GM18507 (cell line): ENCODE data around the gene BMPR1A.
A peak's percentile ranks its signal among the peaks of the same experiment; 100 is the strongest.
"Not testable (repeated sequence)": the region's sequence is repeated elsewhere in the genome, so short reads cannot be mapped to it uniquely, and the experiment has no call there.

ENCODE experiments used
- DNase-seq: peaks from one replicate; pipeline ENCODE4 v3.0.0; 2011; ENCODE audit warnings: low read depth; ENCODE audit not compliant: insufficient read length; ENCODE audit errors: extremely low spot score
- FAIRE-seq: peaks from 2 replicates; lab custom pipeline; 2011; peaks lifted over from hg19 to GRCh38; lab: Jason Lieb, UNC

BMPR1A gene

DNA sequence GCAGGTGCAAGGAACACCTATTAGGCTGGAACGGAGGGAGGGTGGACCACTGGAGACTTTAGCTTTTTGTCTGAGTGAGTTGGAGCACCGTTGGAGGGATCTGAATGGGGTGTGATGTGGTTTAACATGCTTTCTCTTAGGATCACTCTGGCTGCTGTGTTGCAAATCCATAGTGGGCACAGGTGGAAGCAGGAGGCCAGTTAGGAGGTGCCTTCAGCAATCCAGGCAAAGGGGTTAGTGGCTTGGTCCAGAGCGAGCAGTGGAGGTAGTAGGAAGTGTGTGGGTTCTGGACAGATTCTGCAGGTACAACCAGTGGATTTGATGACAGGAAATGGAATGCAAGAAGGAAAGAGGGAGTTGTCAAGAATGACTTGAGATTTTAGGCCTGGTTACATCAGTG, 106.0 kb downstream of the BMPR1A start:
- FAIRE-seq (no peak), DNase-seq (no peak)

DNA sequence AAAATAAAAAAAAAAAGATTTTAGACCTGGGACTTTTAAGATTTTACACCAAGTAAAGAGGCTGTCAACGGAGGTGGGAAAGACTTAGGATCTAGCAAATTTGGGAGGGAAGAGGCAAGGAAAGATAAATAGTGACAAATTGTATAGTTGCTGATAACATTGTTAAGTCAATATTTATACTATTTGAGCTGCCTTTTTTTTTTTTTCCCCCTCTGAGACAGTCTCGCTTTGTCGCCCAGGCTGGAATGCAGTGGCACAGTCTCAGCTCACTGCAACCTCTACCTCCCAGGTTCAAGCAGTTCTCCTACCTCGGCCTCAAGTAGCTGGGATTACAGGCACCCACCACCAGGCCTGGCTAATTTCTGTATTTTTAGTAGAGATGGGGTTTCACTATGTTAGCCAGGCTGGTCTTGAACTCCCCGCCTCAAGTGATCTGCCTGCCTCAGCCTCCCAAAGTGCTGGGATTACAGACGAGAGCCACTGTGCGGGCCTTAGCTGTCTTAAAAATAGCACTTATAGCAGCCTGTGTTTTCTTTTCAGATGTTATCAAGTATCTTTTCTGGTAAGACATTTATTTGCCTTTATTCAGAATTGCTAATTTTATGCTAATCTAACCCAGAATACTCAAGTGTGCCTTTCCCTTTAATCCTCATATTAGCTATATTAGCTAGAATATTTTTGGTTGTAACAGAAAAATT, 106.5 kb downstream of the BMPR1A start:
- FAIRE-seq (no peak), DNase-seq (no peak)

DNA sequence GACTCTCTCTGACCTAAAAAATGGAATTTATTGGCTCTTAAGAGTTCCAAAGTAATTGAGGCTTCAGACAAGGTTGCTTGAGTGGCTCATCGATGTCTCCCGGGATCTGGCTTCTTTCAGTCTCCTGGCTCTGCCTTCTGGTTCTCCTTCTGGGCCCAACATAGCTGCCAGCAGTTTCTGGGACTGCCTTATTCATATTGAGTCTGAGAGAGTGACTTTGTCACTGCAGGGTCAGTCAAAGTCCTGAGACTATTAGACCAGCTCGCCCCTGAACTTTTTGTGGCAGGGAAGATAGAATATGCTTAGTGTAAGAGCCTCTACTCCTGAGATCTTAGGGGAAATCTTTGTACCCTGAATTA, 107.0 kb downstream of the BMPR1A start:
- no peak for FAIRE-seq

DNA sequence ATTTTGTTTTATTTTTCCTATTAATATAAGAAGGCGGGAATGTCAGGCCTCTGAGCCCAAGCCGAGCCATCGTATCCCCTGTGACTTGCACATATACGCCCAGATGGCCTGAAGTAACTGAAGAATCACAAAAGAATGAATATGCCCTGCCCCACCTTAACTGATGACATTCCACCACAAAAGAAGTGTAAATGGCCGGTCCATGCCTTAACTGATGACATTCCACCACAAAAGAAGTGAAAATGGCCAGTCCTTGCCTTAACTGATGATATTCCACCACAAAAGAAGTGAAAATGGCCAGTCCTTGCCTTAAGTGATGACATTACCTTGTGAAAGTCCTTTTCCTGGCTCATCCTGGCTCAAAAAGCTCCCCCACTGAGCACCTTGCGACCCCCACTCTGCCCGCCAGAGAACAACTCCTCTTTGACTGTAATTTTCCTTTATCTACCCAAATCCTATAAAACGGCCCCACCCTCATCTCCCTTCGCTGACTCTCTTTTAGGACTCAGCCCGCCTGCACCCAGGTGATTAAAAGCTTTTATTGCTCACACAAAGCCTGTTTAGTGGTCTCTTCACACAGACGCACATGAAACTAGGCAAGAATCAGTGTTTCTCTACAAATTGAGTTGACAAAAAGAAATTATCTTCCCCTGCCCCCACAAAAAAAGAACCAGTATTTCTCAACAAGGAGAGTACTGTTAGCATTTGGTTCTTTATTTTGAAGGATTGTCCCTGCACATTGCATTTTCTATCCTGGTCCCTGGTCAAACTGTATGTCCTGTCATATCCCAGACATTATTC, 108.8 kb downstream of the BMPR1A start:
- not testable (repeated sequence) for DNase-seq, FAIRE-seq

More for the DNA sequence above, 107.0 kb downstream of the BMPR1A start:
- DNase-seq = no peak

DNA sequence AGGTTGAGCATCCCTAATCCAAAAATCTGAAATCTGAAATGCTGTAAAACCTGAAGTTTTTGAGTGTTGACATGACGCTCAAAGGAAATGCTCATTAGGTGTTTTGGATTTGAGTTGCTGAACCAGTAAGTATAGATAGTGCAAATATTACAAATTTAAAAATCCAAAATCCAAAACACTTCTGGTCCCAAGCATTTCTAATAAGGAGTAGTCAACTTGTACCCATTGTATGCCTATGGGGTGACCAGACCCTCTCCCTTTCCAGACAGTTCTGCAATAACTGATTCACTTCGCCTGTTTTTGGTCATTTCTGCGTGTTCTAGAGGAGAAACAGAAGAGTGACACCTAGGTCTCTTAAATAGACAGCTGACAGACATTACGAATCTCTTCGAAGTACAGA, 110.7 kb downstream of the BMPR1A start:
- DNase-seq = no peak
- FAIRE-seq = no peak

DNA sequence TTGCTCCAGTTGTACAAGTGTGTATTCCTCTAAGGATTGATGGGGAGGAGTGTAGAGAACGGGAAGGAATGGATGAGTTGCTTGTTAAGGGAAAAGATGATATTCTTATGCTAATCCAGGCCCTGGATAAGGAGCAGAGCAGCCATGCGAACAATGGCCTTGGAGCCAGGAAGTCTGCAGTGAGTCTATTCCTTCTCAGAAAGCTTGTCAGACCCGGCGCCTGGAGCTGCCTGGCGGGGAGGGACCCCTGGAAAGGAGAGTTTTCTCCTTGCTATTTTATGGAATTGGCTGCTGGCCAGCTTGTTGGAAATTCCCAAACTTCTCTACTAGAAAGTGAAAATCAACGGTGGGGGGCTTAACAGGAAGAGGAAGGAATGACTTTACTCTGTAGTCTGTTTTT, 111.9 kb downstream of the BMPR1A start:
- FAIRE-seq = no peak

DNA sequence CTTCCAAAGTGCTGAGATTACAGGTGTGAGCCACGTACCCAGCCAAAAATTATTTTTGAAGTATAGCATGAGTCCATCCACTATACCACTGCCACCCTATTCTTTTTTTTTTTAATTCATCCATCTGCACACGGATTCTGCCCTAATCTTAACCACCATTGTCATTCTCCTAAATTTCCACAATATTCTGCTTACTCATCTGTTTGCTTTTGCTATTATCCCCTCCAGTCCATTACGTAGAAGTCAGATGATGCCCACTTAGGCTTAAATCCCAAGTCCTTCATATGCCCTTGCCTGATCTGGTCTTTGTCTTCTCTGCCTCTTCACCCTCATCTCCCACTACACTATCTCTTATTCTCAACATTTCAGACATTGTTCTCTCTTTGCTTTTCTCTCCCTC, 114.3 kb downstream of the BMPR1A start:
- DNase-seq (no peak), FAIRE-seq (no peak)

More for the DNA sequence above, 111.9 kb downstream of the BMPR1A start:
- no peak for DNase-seq

DNA sequence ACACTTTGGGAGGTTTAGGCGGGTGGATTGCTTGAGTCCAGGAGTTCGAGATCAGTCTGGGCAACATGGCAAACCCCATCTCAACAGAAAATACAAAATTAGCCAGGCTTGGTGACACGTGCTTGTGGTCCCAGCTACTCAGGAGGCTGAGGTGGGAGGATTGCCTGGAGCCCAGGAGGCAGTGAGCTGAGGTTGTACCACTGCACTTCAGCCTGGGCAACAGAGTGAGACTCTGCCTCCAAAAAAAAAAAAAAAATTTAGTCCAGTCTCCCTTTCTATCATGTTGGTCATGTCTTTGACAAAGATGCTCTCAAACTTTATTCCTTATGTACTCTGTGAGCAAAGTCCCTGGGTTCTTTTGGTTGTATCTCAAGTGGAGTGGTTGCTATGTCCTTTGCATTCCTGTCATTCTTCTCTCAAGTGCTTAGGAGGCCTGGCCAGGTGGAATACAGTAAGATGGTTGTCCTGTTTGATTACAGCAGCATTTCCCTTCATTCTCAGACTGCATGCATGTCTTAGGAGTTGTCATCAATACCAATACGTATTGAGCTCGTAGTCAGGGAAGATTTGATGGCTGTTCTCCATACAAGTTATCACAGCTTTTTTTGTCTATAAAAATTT, 115.3 kb downstream of the BMPR1A start:
- DNase-seq (no peak), FAIRE-seq (no peak)

DNA sequence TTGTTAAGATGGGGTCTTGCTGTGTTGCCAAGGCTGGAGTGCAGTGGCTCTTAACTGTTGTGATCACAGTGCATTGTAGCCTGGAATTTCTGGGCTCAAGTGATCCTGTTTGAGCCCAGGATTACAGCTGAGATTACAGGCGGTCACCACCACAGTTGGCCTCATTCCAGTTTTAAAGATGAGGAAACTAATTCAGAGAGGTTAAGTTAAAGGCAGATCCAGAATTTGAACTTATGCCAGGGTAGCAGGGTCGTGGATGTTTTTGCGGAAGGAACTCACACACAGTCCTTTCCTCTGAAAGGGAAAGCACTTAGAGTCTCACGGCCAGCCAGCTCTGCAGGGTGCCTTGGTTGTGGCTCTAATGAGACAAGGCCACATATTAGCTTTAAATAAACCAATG, 116.3 kb downstream of the BMPR1A start:
- FAIRE-seq (no peak), DNase-seq (no peak)

DNA sequence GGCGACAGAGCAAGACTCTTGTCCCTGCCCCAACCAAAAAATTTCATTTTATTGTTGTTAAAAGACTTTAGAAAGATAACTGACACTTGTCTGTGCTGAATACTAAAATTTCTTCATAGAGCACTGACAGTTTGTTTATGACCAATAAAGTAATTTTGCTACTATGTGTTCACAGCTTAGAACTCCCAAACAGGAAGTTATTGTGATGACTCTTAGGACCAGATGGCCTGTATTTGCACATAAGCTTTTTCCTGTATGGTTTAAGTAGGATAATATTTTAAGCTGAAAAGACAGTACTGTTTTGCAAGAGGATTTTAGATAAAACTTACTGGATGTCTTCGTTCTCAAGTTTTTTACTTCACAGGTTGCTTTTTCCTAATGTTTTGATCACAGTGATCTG, 120.3 kb downstream of the BMPR1A start:
- DNase-seq (no peak), FAIRE-seq (no peak)

DNA sequence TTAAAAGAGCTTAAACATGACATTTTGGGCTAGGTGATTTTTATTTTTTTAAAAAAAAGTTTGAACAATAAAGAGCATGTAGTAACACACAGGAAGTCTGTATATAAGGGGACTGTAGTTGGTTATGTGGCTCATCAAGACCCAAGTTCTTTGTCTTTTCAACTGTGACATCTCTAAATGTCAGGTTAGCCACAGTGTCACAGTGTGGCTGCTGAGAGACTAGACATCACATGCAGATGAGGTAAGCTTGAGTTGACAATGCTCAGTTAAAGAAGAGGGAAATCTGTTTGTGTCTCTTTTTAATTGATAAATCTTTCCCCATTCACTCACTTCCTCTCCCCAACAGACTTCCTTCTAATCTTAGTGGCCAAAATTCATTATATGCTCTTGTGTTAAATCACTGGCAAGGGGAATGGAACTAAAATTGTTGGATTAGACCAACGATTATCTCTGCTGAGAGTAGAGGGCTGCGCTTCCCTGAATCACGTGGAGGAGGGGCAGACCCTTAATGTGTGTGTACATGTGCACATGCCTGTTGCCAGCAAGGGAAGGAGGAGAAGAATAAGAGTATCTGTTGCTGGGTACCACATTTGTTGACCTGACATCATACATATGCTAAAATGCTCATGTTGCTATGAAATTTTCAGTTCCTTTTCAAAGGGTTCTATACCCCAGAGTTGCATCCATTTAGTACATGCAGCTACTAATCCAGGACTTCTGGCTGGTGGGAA, 122.7 kb downstream of the BMPR1A start:
- DNase-seq = no peak
- FAIRE-seq = peak; percentile 9

DNA sequence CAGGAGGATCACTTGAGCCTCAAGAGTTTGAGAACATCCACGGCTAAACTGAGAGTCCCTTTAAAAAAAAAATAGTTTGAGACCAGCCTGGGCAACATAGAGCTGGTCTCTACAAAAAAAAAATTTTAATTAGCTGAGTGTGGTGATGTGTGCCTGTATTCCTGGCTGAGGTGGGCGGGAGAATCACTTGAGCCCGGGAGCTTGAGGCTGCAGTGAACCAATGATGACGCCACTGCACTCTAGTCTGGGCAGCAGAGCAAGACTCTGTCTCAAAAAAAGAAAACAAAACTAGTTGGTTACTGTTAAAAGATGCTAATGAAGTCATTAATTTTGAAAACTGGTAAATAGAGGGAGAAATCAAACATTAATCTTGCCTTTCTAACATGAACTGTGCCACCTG, 124.6 kb downstream of the BMPR1A start:
- FAIRE-seq = no peak
- DNase-seq = no peak

DNA sequence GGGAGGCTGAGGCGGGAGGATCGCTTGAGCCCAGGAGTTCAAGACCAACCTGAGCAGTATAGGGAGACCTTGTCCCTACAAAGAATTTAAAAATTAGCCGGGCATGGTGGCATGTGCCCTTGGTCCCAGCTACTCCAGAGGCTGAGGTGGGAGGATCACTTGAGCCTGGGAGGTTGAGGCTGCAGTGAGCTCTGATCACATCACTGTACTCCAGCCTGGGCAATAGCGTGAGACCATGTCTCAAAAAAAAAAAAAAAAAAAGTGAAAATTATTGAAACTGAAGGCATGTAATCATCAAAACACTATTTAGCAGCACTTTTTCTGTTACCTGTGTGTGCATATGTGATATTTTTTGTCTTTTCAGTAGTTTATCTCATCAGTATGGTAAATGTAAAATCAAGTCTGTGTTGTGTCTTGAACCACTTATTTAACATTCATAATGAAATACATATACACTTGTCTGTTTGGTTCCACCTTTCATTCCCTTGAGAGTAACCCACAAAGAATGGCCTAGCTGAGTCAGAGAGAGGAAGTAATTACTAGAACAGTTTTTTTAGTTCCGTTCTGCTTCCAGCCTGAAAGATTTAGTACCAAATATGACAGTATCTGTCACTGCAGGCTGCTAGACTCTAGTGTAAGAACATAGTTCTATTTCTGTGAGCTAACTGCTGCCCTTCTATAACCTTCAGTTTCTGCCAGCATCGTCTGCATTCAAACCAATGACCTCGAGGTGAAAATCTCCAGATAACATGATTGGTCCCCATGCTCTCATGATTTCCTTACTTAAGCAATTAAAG, 132.4 kb downstream of the BMPR1A start:
- FAIRE-seq = peak; percentile 96
- DNase-seq = peak; percentile 64

DNA sequence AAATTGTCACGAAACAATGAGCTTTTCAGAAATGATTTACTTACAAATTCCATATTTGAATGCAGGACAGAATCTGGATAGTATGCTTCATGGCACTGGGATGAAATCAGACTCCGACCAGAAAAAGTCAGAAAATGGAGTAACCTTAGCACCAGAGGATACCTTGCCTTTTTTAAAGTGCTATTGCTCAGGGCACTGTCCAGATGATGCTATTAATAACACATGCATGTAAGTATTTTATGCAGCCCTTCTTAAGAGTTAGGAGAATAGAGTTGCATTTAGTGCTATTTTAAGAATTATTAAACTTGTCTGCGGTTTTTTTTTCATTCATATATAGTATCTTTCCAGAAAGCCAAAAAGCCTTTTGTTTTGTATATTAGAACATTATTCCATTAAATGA, 133.6 kb downstream of the BMPR1A start:
- DNase-seq (no peak), FAIRE-seq (no peak)

DNA sequence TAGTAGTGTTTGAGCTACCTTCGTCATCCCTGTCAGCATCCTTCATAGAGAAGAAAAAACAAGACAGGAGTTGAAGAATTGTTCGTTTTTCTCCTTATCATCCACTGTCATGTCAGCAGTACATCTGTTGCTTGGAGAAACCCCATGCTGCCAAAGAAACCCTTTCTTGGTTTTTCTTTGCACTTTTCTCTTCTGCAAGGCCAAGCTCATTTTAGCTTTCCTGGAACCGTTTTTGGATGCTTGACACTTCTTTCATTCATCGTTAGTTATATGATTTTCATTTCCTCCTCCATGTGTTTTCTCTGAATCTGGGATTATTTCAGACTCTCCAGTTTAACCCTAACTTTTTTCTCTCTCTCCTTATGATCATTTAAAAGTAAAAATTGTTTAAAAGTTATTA, 142.1 kb downstream of the BMPR1A start:
- no peak for FAIRE-seq
- DNase-seq = no peak

DNA sequence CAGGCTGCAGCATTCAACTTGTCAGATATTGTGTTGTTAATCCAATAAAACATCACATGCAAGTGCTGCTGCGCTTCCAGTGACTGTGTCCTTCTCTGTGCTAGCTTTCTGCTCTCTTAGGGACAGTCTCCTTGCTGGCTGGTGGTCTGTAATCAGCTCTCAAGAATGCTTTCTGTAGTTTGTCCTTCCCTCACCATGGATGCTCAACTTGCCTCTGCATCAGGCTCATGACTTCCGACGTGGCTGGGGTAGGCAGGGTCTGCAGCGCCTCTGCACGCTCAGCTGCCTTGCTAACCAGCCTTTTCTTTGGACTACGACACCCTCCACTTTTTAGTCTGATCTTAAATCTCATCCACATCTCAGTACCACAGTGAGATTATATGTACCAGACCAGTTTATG, 142.7 kb downstream of the BMPR1A start:
- no peak for FAIRE-seq
- no peak for DNase-seq

DNA sequence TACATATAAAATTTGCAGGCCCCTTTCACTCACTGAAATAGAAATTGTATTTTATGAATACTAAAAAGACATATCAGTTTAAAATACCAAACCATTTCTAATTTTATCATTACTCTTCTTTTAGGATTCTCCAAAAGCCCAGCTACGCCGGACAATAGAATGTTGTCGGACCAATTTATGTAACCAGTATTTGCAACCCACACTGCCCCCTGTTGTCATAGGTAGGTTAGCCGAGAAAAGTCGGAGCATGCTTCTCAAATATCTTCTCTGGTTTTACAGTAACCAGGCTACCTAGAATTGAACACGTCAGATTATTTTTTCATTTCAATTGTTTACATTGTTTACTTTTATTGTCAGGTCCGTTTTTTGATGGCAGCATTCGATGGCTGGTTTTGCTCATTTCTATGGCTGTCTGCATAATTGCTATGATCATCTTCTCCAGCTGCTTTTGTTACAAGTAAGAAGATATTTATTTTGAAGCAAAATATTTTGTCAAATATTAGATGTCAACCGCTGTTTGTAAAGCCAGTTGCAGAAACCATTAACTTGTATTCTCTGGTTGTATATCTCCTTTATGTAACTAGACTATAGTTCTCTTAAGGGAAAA, 143.4 kb downstream of the BMPR1A start:
- DNase-seq = no peak
- peak; percentile 85 for FAIRE-seq

DNA sequence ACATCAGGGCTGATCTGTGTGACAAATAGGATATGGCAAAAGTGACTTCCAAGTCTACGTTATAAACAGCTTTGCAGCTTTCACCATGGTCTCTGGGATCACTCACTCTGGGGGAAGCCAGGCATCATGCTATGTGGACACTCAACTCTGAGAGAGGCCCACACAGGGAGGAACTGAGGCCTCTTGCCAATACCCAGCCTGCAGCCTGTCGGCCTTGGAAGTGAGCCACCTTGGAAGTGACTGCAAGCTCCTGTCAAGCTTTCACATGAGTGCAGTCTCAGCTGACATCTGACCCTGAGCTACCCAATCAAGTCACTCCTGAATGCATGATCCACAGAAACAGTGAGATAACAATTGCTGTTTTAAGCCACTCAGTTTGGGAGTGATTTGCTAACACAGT, 144.5 kb downstream of the BMPR1A start:
- FAIRE-seq = no peak
- no peak for DNase-seq

DNA sequence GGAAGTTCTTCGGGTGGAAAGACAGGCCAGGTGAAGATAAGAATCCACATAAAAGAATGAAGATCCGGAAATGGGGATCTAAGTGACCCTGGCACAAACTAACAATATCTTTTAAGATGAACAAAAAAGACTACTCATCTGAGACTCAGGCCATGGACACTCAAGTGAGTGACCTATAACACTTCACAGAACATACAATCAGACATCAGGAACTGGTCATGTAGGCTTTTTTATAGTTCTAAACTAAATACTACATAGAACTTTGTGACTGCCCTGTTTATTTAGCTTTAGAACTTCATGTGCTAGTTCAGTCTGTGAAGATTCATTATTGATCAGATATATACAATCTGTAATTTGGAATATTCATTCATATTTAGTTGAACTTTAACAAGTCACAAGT, 148.2 kb downstream of the BMPR1A start:
- FAIRE-seq (no peak), DNase-seq (no peak)
